Bronchial epithelial cell (primary cell): ENCODE measurements around the gene PRR15L. TPM values are rescaled to one million over a fixed set of nuclear protein-coding genes. Genes with fewer than 3 reads are reported as not detected.
"Not testable (repeated sequence)": the region's sequence is repeated elsewhere in the genome, so short reads cannot be mapped to it uniquely, and the experiment has no call there.

Experiments
- DNase-seq: peaks from one replicate; pipeline ENCODE4 v3.0.0-alpha.2; 2010; ENCODE audit warnings: low read depth
- FAIRE-seq: peaks from 2 replicates; lab custom pipeline; 2011; peaks lifted over from hg19 to GRCh38; lab: Jason Lieb, UNC
- H3K27me3 ChIP-seq: 2 replicates; pipeline ENCODE4 v1.5.1; 2011; ENCODE audit warnings: low read length; ENCODE audit not compliant: control insufficient read depth, insufficient read depth
- H3K36me3 ChIP-seq: 2 replicates; pipeline ENCODE4 v1.5.1; 2011; ENCODE audit warnings: low read length; ENCODE audit not compliant: control insufficient read depth, insufficient read depth
- H3K4me3 ChIP-seq: 2 replicates; pipeline ENCODE4 v1.5.1; 2011; ENCODE audit warnings: mild to moderate bottlenecking, low read depth, low read length, control low read depth
- total RNA-seq: library from RNA; depleted of rRNA; stranded (reverse); fragments of >200 nt; gene quantifications from 2 replicates; pipeline ENCODE4 v1.2.1, GENCODE V29; 2014
- TF ChIP-seq, protein P1 (sequence below): IDR thresholded peaks from 2 replicates; pipeline ENCODE4 v1.5.1; 2011; ENCODE audit warnings: mild to moderate bottlenecking, moderate library complexity, low read length, control low read depth, inconsistent platforms; ENCODE audit not compliant: insufficient read depth, severe bottlenecking

PRR15L gene
- total RNA-seq, 1 donor from 2014 or later: 1.6 TPM

DNA sequence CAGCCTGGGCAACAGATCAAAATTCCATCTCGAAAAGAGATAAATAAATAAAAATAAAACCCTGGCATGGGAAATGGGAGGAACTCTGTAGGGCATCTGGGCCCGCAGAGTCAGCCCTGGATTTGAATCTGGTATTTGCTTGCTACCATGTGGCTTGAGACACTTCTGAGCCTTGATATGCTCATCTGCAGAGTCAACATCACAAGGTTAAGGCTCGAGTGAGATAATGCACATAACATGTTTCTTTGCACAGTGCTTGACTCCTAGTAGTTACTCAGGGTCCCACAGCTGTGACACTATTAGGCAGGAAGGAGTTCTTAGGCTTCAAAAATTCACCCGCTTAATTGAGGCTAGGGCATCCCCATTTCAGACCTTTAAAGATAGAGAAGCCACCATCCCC lies 34.5 kb upstream of the PRR15L start:
- no peak overlapping the region for H3K4me3 ChIP-seq
- no peaks in the 10 kb centered on the region for H3K36me3 ChIP-seq
- TF ChIP-seq, protein P1, sequence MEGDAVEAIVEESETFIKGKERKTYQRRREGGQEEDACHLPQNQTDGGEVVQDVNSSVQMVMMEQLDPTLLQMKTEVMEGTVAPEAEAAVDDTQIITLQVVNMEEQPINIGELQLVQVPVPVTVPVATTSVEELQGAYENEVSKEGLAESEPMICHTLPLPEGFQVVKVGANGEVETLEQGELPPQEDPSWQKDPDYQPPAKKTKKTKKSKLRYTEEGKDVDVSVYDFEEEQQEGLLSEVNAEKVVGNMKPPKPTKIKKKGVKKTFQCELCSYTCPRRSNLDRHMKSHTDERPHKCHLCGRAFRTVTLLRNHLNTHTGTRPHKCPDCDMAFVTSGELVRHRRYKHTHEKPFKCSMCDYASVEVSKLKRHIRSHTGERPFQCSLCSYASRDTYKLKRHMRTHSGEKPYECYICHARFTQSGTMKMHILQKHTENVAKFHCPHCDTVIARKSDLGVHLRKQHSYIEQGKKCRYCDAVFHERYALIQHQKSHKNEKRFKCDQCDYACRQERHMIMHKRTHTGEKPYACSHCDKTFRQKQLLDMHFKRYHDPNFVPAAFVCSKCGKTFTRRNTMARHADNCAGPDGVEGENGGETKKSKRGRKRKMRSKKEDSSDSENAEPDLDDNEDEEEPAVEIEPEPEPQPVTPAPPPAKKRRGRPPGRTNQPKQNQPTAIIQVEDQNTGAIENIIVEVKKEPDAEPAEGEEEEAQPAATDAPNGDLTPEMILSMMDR: no peak
- no peaks in the 10 kb centered on the region for H3K27me3 ChIP-seq
- DNase-seq (no peak), FAIRE-seq (no peak)

DNA sequence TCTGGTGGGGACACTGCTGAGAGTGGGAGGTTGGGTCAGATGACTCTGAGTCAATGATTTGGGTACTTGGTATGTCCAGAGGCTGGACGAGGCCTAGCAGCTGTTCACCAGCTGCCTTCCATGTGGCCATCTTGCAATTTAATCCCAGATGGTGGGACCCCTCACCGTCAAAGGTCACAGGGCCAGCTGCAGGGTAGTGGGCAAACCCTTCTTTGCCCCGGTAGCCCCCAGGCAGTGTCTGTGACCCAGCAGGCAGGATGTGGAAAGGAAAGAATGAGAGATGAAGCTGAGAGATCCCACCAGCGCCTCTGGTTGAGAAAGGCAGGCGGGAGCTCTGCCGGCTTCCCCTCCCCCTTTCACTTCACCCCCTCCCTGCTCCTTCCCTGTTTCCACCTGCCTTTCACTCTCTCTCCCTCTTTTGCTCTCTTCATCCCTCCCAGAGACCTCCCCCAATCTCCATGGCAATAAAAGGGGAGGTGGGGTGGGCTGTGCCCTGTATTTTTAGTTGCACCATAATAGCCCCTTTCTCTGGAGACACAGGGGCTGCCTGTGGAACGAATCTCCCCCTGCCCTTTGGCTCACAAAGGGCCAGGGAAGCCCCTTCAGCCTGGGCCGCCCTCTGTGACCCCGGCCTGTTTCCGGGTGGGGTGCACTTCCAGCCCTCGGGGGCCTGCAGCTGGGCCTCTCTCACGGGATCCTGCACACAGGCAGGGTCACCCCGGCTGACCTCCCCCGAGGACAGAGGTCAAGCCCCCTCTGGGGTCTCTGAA lies 33.5 kb upstream of the PRR15L start:
- no peak for DNase-seq
- no peaks in the 10 kb centered on the region for H3K36me3 ChIP-seq
- FAIRE-seq: no peak
- TF ChIP-seq, protein P1: no peak
- H3K4me3 ChIP-seq: no peak overlapping the region
- no peaks in the 10 kb centered on the region for H3K27me3 ChIP-seq

DNA sequence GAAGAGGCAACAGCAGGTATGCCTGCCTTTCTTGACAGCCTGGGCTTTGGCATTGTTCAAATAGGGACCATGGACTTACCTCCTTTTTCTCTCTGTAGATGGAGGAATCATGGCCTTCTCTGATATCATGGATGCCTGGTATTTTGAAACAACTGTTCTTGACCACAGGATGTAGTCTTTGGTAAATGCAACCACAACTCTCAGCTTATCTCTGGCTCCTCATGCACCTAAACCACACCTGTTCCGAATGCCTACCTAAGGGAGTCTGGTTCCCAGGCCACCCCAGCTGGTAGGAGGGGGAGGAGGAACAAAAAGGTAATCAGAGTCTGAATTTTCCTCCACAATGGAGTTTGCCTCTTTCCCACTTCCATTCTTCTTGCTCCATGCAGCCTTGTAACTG lies 32.0 kb upstream of the PRR15L start:
- FAIRE-seq: no peak
- H3K27me3 ChIP-seq: no peaks in the 10 kb centered on the region
- TF ChIP-seq, protein P1: no peak
- no peaks in the 10 kb centered on the region for H3K36me3 ChIP-seq
- H3K4me3 ChIP-seq: no peak overlapping the region
- no peak for DNase-seq

DNA sequence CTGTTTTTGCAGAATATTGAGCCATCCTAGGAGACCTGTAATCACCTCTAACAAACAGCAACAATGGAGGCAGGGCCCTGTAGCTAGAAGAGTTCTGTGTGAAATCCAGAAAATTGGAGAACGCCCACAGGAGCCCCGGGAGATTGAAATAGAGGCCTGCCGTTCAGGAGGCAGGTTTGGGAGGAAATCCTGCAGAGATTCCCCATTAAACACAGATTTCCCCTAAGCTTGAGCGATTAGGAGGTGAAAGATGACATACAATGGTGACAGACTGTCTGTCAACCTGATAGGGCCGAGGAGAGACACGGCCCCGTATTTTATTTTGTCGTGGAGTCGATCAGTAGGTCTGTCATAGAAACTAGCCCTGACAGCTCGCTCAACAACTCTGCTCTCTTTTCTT lies 31.5 kb upstream of the PRR15L start:
- no peak for DNase-seq
- no peak for FAIRE-seq
- Histone ChIP-seq H3K27me3 (no peaks in the 10 kb centered on the region), H3K36me3 (no peaks in the 10 kb centered on the region), H3K4me3 (no peak overlapping the region)
- TF ChIP-seq, protein P1: no peak

DNA sequence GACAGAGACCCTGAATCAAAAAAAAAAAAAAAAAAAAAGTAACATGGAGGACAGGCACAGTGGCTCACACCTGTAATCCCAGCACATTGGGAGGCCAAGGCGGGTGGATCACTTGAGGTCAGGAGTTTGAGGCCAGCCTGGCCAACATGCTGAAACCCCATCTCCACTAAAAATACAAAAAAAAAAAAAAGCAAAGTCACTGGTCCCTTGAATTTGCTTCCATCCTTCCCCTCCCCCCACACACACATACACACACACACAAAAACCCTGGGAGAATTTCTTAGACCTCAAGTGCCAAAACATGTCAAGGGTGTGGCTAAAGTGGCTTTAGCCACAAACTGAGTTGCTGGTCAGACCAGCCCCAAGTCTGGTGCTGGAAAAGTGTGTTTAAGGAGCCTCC lies 30.8 kb upstream of the PRR15L start:
- FAIRE-seq, H3K27me3 ChIP-seq, H3K36me3 ChIP-seq, H3K4me3 ChIP-seq, DNase-seq: not testable (repeated sequence)

DNA sequence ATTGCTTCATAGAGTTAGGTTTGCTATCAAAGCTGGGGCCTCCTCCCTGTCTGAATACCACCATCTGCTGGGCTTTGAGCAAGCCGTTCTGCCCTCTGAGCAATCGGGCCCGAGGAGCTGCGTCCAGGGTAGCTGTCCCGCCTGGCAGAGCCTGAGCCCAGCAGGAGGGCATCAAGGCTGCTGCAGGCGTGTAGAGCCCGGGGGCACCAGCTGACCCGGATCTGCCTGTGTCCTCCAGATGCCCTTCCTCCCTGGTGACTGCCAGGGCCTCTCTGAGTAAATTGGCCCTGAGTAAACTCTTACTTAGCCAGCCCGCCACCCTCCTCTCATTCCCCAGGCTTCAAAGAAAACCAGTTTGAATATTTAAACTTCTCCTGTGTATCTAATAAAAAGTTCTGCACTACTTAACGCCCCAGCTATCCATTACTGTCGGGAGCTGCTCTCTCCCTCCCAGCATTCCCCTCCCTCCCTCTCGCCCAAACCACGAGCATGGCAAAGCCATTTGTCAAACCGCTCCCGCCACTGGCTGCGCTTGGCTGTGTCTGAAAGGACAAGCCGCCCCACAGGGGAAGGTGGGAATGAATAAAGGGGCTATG lies 29.7 kb upstream of the PRR15L start:
- DNase-seq (no peak), FAIRE-seq (no peak)
- TF ChIP-seq, protein P1: no peak
- H3K27me3 ChIP-seq: no peaks in the 10 kb centered on the region
- H3K36me3 ChIP-seq: no peaks in the 10 kb centered on the region
- no peak overlapping the region for H3K4me3 ChIP-seq
